ENCODE data around the gene NAP1L5.

Gene NAP1L5

GRCh38 chr4:88696630-88697029, 999 bp downstream of the NAP1L5 start (continued):
- TF ChIP-seq POU6F1 (CRISPR knock-in tag; IDR thresholded peaks at IDR 0.05; ENCODE audit: borderline replicate concordance, low read depth) (no peak), RARB (CRISPR knock-in tag; IDR thresholded peaks at IDR 0.05) (no peak), TSHZ2 (CRISPR knock-in tag; IDR thresholded peaks at IDR 0.05) (no peak), ZFP30 (CRISPR knock-in tag; IDR thresholded peaks at IDR 0.05) (no peak), GLIS3 (CRISPR knock-in tag; IDR thresholded peaks at IDR 0.05) (no peak), TCF4 (CRISPR knock-in tag; IDR thresholded peaks at IDR 0.05; ENCODE audit: borderline replicate concordance) (no peak), ZNF70 (CRISPR knock-in tag; IDR thresholded peaks at IDR 0.05) (no peak)

- ATAC-seq = no peak
- TF ChIP-seq ISL1 (CRISPR knock-in tag; IDR thresholded peaks at IDR 0.05) (no peak), ZNF70 (CRISPR knock-in tag; IDR thresholded peaks at IDR 0.05) (no peak), ZNF8 (CRISPR knock-in tag; IDR thresholded peaks at IDR 0.05) (no peak), CSDC2 (CRISPR knock-in tag; IDR thresholded peaks at IDR 0.05) (no peak), BACH2 (CRISPR knock-in tag; IDR thresholded peaks at IDR 0.05; ENCODE audit: borderline replicate concordance) (no peak), PPARA (CRISPR knock-in tag; IDR thresholded peaks at IDR 0.05; ENCODE audit: borderline replicate concordance) (no peak), ZFP3 (CRISPR knock-in tag; IDR thresholded peaks at IDR 0.05) (no peak), OSR1 (CRISPR knock-in tag; IDR thresholded peaks at IDR 0.05) (no peak), RARB (CRISPR knock-in tag; IDR thresholded peaks at IDR 0.05) (no peak)
These were observed 3.8 kb downstream of the NAP1L5 start for GRCh38 chr4:88693792-88694191.

GRCh38 chr4:88690355-88690754, 7.3 kb downstream of the NAP1L5 start:
- ATAC-seq = peak; percentile 75
- TF ChIP-seq ESRRG (CRISPR knock-in tag; IDR thresholded peaks at IDR 0.05) (no peak), ZC3H10 (CRISPR knock-in tag; IDR thresholded peaks at IDR 0.05) (no peak), ISL1 (CRISPR knock-in tag; IDR thresholded peaks at IDR 0.05) (no peak), RARB (CRISPR knock-in tag; IDR thresholded peaks at IDR 0.05) (no peak), ZNF8 (CRISPR knock-in tag; IDR thresholded peaks at IDR 0.05) (no peak), POU6F1 (CRISPR knock-in tag; IDR thresholded peaks at IDR 0.05; ENCODE audit: borderline replicate concordance, low read depth) (no peak), CREB5 (CRISPR knock-in tag; IDR thresholded peaks at IDR 0.05; ENCODE audit: low read depth) (no peak), PPARA (CRISPR knock-in tag; IDR thresholded peaks at IDR 0.05; ENCODE audit: borderline replicate concordance) (no peak), TSHZ2 (CRISPR knock-in tag; IDR thresholded peaks at IDR 0.05) (no peak), BACH2 (CRISPR knock-in tag; IDR thresholded peaks at IDR 0.05; ENCODE audit: borderline replicate concordance) (no peak), ZFP3 (CRISPR knock-in tag; IDR thresholded peaks at IDR 0.05) (no peak)

GRCh38 chr4:88681209-88681608, 16.4 kb downstream of the NAP1L5 start:
- no peak for ATAC-seq
- TF ChIP-seq TOX (CRISPR knock-in tag; IDR thresholded peaks at IDR 0.05; ENCODE audit: borderline replicate concordance) = no peak
- TF ChIP-seq SNAI2 (CRISPR knock-in tag; IDR thresholded peaks at IDR 0.05) = no peak
- TF ChIP-seq CSDC2 (CRISPR knock-in tag; IDR thresholded peaks at IDR 0.05) = no peak
- TF ChIP-seq CSRNP3 (CRISPR knock-in tag; IDR thresholded peaks at IDR 0.05) = no peak
- TF ChIP-seq RARB (CRISPR knock-in tag; IDR thresholded peaks at IDR 0.05) = no peak
- no peak for TF ChIP-seq ZNF70 (CRISPR knock-in tag; IDR thresholded peaks at IDR 0.05)
- no peak for TF ChIP-seq ESRRG (CRISPR knock-in tag; IDR thresholded peaks at IDR 0.05)
- TF ChIP-seq ZC3H10 (CRISPR knock-in tag; IDR thresholded peaks at IDR 0.05) = no peak
- TF ChIP-seq TCF4 (CRISPR knock-in tag; IDR thresholded peaks at IDR 0.05; ENCODE audit: borderline replicate concordance) = no peak
- no peak for TF ChIP-seq OSR1 (CRISPR knock-in tag; IDR thresholded peaks at IDR 0.05)
- no peak for TF ChIP-seq ZFP3 (CRISPR knock-in tag; IDR thresholded peaks at IDR 0.05)
- no peak for TF ChIP-seq TSHZ2 (CRISPR knock-in tag; IDR thresholded peaks at IDR 0.05)
